ENCODE data around the gene AADACL4. TPM values are rescaled to one million over a fixed set of nuclear protein-coding genes. Genes with fewer than 3 reads are reported as not detected.

Gene AADACL4
- total and polyA plus RNA-seq, 10 of the 15 experiments (the other 5 are each of a cell fraction or from before 2014, with no cell fraction given), result not detected

DNA sequence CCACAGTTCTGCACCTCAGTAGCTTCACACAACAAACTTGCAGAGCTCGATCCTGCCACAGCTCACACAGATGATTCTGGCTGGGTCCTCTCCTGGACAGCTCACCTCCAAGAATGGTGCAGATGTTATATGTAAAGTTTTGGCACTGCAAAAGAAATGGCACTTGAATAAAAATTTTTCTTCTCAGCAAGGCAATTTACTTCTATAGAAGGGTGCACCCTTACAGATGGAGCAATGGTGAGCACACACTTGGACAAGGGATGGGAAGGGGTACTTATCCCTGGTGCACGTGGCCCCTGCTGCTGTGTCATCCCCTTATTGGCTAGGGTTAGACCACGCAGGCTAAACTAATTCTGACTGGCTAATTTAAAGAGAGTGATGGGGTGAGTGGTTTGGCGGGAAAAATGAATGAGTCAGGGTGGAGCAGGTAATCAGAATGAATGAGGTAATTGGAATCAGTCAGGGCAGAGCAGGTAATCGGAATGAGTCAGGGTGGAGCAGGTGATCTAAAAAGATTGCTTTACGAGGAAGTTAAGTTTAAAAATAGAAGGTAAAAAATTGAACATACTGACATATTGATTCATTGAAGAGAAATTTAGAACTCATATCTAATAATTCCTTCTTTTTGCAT, 60.1 kb downstream of the AADACL4 start:
- Histone ChIP-seq H3K27ac (ENCODE audit: control insufficient read depth, insufficient read depth) (no peak overlapping the region), H3K9ac (ENCODE audit: control insufficient read depth, insufficient read depth, low read length) (no peak overlapping the region), H4K20me1 (ENCODE audit: control insufficient read depth, insufficient read depth) (no peaks in the 10 kb centered on the region), H3K27me3 (replicated peaks in 1 of 2; ENCODE audit: control insufficient read depth in 2 of 2, insufficient read depth in 2 of 2, low read length in 1 of 2) (no peaks in the 10 kb centered on the region), H2AFZ (ENCODE audit: control insufficient read depth, low read depth, low read length) (no peak overlapping the region), H3K36me3 (ENCODE audit: control insufficient read depth in 2 of 2, insufficient read depth in 2 of 2, low read length in 1 of 2) (no peaks in the 10 kb centered on the region), H3K79me2 (ENCODE audit: control insufficient read depth, insufficient read depth, low read length) (no peaks in the 10 kb centered on the region), H3K4me3 (no peak overlapping the region), H3K4me1 (ENCODE audit: control insufficient read depth, insufficient read depth, low read length) (no peaks in the 10 kb centered on the region), H3K9me3 (replicated peaks; ENCODE audit: control insufficient read depth, insufficient read depth, low read length) (no peaks in the 10 kb centered on the region; the same call in 2 of the 3 replicates), H3K4me2 (ENCODE audit: control insufficient read depth, insufficient read depth) (no peak overlapping the region)
- in situ Hi-C loops (cut with MboI), result no loop called here
- FAIRE-seq, result no peak
- WGBS (ENCODE audit: insufficient coverage, insufficient replicate concordance, low lambda C conversion rate, missing lambda C conversion rate), result 10% methylated on average over 6 of the region's 6 CpGs
- ChIA-PET RAD21 (ENCODE audit: unreplicated experiment) (no interaction called here), POLR2A (no interaction called here), SMC1A (ENCODE audit: uncharacterized antibody, unreplicated experiment) (no interaction called here), CTCF (no interaction called here)
- no peak for DNase-seq (ENCODE audit: low read depth, low spot score)
- BruUV-seq (replicated peaks), result no TSS peak
- ATAC-seq, result no peak
- intact Hi-C loops (cut with micrococcal nuclease; ENCODE audit: unreplicated experiment), result no loop called here
- TF ChIP-seq ZNF217 (IDR thresholded peaks at IDR 0.05), result no peak
- no peak for TF ChIP-seq TCF3 (IDR thresholded peaks at IDR 0.05; ENCODE audit: borderline replicate concordance, insufficient read depth, low read depth, low read length)
- TF ChIP-seq, protein P1, sequence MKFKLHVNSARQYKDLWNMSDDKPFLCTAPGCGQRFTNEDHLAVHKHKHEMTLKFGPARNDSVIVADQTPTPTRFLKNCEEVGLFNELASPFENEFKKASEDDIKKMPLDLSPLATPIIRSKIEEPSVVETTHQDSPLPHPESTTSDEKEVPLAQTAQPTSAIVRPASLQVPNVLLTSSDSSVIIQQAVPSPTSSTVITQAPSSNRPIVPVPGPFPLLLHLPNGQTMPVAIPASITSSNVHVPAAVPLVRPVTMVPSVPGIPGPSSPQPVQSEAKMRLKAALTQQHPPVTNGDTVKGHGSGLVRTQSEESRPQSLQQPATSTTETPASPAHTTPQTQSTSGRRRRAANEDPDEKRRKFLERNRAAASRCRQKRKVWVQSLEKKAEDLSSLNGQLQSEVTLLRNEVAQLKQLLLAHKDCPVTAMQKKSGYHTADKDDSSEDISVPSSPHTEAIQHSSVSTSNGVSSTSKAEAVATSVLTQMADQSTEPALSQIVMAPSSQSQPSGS (IDR thresholded peaks at IDR 0.05; ENCODE audit: low read length), result no peak
- TF ChIP-seq, protein P2, sequence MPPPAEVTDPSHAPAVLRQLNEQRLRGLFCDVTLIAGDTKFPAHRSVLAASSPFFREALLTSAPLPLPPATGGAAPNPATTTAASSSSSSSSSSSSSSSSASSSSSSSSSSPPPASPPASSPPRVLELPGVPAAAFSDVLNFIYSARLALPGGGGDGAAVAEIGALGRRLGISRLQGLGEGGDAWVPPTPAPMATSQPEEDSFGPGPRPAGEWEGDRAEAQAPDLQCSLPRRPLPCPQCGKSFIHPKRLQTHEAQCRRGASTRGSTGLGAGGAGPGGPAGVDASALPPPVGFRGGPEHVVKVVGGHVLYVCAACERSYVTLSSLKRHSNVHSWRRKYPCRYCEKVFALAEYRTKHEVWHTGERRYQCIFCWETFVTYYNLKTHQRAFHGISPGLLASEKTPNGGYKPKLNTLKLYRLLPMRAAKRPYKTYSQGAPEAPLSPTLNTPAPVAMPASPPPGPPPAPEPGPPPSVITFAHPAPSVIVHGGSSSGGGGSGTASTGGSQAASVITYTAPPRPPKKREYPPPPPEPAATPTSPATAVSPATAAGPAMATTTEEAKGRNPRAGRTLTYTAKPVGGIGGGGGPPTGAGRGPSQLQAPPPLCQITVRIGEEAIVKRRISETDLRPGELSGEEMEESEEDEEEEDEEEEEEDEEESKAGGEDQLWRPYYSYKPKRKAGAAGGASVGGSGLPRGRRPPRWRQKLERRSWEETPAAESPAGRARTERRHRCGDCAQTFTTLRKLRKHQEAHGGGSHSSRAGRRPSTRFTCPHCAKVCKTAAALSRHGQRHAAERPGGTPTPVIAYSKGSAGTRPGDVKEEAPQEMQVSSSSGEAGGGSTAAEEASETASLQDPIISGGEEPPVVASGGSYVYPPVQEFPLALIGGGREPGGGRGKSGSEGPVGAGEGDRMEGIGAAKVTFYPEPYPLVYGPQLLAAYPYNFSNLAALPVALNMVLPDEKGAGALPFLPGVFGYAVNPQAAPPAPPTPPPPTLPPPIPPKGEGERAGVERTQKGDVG (CRISPR knock-in tag; IDR thresholded peaks at IDR 0.05), result no peak
- TF ChIP-seq SP1 (IDR thresholded peaks at IDR 0.05; ENCODE audit: low read depth, low read length), result no peak
- no peak for TF ChIP-seq HDGF (IDR thresholded peaks at IDR 0.05)
- TF ChIP-seq, protein P3, sequence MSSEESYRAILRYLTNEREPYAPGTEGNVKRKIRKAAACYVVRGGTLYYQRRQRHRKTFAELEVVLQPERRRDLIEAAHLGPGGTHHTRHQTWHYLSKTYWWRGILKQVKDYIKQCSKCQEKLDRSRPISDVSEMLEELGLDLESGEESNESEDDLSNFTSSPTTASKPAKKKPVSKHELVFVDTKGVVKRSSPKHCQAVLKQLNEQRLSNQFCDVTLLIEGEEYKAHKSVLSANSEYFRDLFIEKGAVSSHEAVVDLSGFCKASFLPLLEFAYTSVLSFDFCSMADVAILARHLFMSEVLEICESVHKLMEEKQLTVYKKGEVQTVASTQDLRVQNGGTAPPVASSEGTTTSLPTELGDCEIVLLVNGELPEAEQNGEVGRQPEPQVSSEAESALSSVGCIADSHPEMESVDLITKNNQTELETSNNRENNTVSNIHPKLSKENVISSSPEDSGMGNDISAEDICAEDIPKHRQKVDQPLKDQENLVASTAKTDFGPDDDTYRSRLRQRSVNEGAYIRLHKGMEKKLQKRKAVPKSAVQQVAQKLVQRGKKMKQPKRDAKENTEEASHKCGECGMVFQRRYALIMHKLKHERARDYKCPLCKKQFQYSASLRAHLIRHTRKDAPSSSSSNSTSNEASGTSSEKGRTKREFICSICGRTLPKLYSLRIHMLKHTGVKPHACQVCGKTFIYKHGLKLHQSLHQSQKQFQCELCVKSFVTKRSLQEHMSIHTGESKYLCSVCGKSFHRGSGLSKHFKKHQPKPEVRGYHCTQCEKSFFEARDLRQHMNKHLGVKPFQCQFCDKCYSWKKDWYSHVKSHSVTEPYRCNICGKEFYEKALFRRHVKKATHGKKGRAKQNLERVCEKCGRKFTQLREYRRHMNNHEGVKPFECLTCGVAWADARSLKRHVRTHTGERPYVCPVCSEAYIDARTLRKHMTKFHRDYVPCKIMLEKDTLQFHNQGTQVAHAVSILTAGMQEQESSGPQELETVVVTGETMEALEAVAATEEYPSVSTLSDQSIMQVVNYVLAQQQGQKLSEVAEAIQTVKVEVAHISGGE (CRISPR knock-in tag; IDR thresholded peaks at IDR 0.05), result no peak
- TF ChIP-seq DPF2 (IDR thresholded peaks at IDR 0.05), result no peak
- TF ChIP-seq STAT1 (conservative IDR thresholded peaks at IDR 0.05), result no peak
- no peak for TF ChIP-seq MXI1 (IDR thresholded peaks at IDR 0.05; ENCODE audit: low read depth, low read length)
- no peak for TF ChIP-seq MYB (IDR thresholded peaks at IDR 0.05; ENCODE audit: borderline replicate concordance, low read depth, low read length)
- no peak for TF ChIP-seq IKZF2 (IDR thresholded peaks at IDR 0.05)
- TF ChIP-seq ZZZ3 (IDR thresholded peaks at IDR 0.05; ENCODE audit: control insufficient read depth, insufficient read length, low read depth), result no peak
- no peak for TF ChIP-seq ZSCAN29 (IDR thresholded peaks at IDR 0.05)
- TF ChIP-seq RELA (IDR thresholded peaks at IDR 0.05; ENCODE audit: borderline replicate concordance, partially characterized antibody), result no peak
- no peak for TF ChIP-seq SMAD5 (IDR thresholded peaks at IDR 0.05; ENCODE audit: low read depth)

Data from GM12878 (cell line).